Measurements from ENCODE around the gene TIMM22. TPM values are rescaled to one million over a fixed set of nuclear protein-coding genes. Genes with fewer than 3 reads are reported as not detected.

TIMM22 gene
- total and polyA plus RNA-seq, 8 donors: 0.29 to 22.6 (median 8.7) TPM

GRCh38 chr17:1030684-1031532 lies 34.0 kb downstream of the TIMM22 start:
- no peaks in the 10 kb centered on the region for H3K27me3 ChIP-seq
- WGBS, 5 donors: 50 to 71% (median 61%) methylated on average over 4 to 45 of the region's 45 CpGs
- intact Hi-C loops (cut with DNase I; ENCODE audit: low total_unique reads): no loop called here
- peaks cover 24 to 46% (median 38%) of the 10 kb centered on the region in 4 donors for H3K4me1 ChIP-seq
- no peak for TF ChIP-seq EP300 (IDR thresholded peaks at IDR 0.05)
- no peak for TF ChIP-seq CTCF (IDR thresholded peaks at IDR 0.05)
- no peak for TF ChIP-seq POLR2A (IDR thresholded peaks at IDR 0.05)
- no peak for TF ChIP-seq POLR2AphosphoS5 (IDR thresholded peaks at IDR 0.05)
- no peaks in the 10 kb centered on the region for H3K9me3 ChIP-seq
- peak overlapping the region; percentile 36 to 42 (median 40) for H3K4me3 ChIP-seq
- peak overlapping the region; percentile 32 to 73 (median 62) for H3K27ac ChIP-seq
- peaks cover 5 to 60% (median 45%) of the 10 kb centered on the region in 4 donors for H3K36me3 ChIP-seq
- peak in 1 of 2 donors; percentile 58 for DNase-seq

- Histone ChIP-seq H3K4me3 (peak overlapping the region; percentile 36 to 42 (median 40)), H3K36me3 (peaks cover 5 to 52% (median 37%) of the 10 kb centered on the region in 4 donors), H3K4me1 (peaks cover 24 to 51% (median 38%) of the 10 kb centered on the region in 4 donors), H3K9me3 (no peaks in the 10 kb centered on the region), H3K27ac (peak overlapping the region in 3 of 5 donors; percentile 62 to 73 (median 69)), H3K27me3 (no peaks in the 10 kb centered on the region)
- intact Hi-C loops (cut with DNase I; ENCODE audit: low total_unique reads): no loop called here
- DNase-seq: peak in 1 of 2 donors; percentile 89
- 15 to 60% (median 38%) methylated on average over 5 to 32 of the region's 35 CpGs for WGBS, 5 donors
- TF ChIP-seq CTCF (IDR thresholded peaks at IDR 0.05): no peak
- no peak for TF ChIP-seq EP300 (IDR thresholded peaks at IDR 0.05)
- no peak for TF ChIP-seq POLR2A (IDR thresholded peaks at IDR 0.05)
- no peak for TF ChIP-seq POLR2AphosphoS5 (IDR thresholded peaks at IDR 0.05)
Measured at GRCh38 chr17:1031711-1032110, 34.8 kb downstream of the TIMM22 start.

- no peaks in the 10 kb centered on the region for H3K9me3 ChIP-seq
- TF ChIP-seq CTCF (IDR thresholded peaks at IDR 0.05): no peak
- no peaks in the 10 kb centered on the region for H3K27me3 ChIP-seq
- DNase-seq: no peak
- peaks cover 5 to 50% (median 35%) of the 10 kb centered on the region in 4 donors for H3K36me3 ChIP-seq
- 82 to 91% (median 86%) methylated on average over 22 to 27 of the region's 27 CpGs for WGBS, 5 donors
- no peak overlapping the region for H3K4me3 ChIP-seq
- intact Hi-C loops (cut with DNase I; ENCODE audit: low total_unique reads): no loop called here
- H3K27ac ChIP-seq: no peak overlapping the region
- peaks cover 24 to 51% (median 38%) of the 10 kb centered on the region in 4 donors for H3K4me1 ChIP-seq
Measured at GRCh38 chr17:1032391-1032790, 35.5 kb downstream of the TIMM22 start.

- peaks cover 5 to 51% (median 42%) of the 10 kb centered on the region in 4 donors for H3K36me3 ChIP-seq
- H3K9me3 ChIP-seq: no peaks in the 10 kb centered on the region
- no peak overlapping the region for H3K27ac ChIP-seq
- 77 to 89% (median 85%) methylated on average over 11 of the region's 11 CpGs for WGBS, 5 donors
- intact Hi-C loops (cut with DNase I; ENCODE audit: low total_unique reads): no loop called here
- no peak for TF ChIP-seq POLR2A (IDR thresholded peaks at IDR 0.05)
- no peak for TF ChIP-seq EP300 (IDR thresholded peaks at IDR 0.05)
- H3K27me3 ChIP-seq: no peaks in the 10 kb centered on the region
- H3K4me1 ChIP-seq: peaks cover 24 to 49% (median 39%) of the 10 kb centered on the region in 4 donors
- no peak for DNase-seq
- H3K4me3 ChIP-seq: no peak overlapping the region
Measured at GRCh38 chr17:1033503-1033902, 36.6 kb downstream of the TIMM22 start.

All from stomach (tissue), 9 donors.